ENCODE results near the gene POLRMT.
"Not testable (repeated sequence)": the region's sequence is repeated elsewhere in the genome, so short reads cannot be mapped to it uniquely, and the experiment has no call there.

The POLRMT gene

DNA sequence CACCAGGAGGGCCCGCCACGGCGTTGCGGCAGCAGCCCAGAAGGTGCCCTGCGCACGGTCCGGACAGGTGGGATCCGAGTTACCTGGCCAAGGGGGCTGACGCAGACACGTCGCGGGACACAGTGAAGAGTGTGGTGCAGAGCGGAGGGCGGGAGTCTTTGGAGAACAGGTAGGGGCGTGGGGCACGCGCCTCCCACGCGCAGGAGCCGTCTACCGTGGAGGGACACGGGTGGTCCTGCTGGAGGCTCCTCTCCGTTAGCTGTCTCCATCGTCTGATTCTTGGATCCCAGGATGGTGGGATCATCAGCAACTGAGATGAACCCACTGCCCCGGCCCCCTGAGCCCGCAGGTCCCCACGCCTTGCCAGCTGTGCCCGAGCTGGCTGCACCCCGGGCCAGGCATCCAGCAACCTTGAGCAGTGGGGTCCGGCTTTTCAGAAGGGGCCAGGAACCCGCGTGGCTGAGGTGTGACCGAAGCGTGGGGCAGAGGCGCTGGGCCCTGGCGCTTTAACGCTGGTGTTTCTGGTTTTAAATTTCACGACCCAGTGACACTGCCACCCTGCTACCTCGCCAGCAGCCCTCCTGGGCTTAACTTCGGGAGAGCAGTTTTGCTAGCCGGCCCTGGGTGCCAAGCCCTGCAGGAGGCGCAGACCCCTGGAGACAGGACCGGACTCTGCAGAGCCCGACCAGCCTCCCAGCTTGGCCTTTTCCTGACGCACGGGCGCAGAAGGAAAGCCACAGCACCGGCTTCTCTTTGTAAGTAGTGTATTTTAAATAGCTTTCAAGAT, 13.6 kb upstream of the POLRMT start:
- DNase-seq, result no peak

DNA sequence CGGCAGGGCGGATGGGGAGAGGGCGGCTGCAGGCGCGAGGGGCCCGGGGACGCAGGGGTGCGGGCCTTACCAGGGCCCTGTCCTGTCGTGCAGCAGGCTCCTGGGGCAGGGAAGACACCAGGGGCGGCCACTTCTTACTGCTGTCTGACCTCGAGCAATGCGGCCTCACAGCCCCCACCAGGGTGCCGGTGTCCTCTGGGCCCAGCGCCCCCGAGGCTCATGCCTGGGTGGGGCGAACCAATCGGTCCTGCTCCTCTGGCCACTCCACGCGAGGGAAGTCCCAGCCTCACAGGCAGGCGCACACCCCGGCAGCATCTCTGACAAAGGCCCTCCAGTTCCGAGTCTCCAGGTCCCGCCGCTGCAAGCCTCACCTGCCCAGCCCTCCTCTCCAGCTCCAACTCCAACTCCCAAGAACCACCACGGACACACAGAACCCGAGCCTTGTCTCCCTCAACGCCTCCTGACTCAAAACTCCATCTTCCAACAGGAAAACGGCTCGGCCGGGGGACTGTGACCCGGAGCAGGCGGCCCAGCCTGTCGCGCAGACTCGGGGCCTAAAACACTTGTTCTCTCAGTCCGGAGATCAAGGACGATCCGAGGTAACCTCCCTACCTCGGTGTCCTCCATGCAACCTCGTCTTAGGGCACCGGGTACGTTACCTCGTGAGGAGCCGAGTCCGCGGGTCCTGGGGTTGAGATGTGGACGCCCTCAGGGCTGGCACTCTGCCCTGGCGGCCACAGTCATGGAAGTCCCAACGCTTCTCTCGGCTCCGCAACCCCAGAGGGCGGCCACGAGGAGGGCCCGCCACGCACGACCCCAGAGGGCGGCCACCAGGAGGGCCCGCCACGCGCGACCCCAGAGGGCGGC, 12.8 kb upstream of the POLRMT start:
- DNase-seq, result no peak

DNA sequence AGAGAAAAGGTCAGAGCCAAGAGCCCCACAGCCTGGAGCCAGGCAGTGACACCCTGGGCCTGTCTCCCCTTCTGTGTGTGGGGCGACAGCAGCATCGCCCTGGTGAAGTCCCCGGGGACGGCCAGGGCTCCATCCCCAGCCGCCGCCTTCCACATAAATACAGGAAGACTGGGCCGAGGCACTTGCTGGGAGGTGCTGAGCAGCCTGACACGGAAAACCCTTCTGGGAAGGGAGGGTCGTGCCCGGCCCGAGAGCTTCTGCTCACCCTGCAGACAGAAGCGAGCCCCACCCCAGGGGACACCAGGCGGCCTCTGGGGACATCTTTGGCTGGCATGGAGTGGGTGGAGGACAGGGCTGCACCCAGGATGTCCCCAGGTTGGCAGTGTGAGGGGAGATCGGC, 11.5 kb upstream of the POLRMT start:
- DNase-seq, result no peak

DNA sequence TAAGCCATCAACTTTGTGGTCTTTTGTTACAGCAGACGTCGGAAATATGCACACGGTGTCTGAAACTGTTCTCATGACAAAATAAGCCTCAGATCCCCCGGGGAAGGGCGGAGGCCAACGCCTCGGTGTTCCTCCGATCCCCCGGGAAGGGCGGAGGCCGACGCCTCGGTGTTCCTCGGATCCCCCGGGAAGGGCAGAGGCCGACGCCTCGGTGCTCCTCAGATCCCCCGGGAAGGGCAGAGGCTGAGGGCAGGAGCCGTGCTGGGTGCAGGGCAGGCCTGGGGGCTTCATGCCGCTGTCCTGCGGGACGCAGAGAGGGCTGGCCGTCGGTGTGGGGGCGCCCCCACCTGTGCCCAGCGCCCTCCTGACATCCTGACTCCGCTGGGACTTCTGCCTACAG, 11.0 kb upstream of the POLRMT start:
- no peak for DNase-seq

DNA sequence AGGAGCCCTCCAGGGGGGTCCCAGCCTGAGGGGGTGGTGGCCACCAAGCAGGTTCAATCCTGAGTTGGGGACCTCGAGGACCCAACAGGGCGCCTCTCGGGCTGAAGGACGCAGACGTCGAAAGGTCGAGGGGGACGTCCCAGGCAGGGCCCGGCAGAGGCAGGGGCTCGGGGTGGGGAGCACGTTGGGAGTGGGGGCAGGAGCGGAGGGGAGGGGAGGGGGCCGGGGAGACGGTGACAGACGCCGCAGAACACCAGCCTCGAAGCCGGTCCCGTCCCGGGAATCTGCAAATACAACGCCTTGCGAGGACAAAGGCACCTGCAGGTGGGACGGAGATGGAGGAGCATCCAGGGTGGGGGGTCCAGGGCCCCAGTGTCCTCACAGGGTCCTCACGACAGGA, 10.4 kb upstream of the POLRMT start:
- DNase-seq, result no peak

DNA sequence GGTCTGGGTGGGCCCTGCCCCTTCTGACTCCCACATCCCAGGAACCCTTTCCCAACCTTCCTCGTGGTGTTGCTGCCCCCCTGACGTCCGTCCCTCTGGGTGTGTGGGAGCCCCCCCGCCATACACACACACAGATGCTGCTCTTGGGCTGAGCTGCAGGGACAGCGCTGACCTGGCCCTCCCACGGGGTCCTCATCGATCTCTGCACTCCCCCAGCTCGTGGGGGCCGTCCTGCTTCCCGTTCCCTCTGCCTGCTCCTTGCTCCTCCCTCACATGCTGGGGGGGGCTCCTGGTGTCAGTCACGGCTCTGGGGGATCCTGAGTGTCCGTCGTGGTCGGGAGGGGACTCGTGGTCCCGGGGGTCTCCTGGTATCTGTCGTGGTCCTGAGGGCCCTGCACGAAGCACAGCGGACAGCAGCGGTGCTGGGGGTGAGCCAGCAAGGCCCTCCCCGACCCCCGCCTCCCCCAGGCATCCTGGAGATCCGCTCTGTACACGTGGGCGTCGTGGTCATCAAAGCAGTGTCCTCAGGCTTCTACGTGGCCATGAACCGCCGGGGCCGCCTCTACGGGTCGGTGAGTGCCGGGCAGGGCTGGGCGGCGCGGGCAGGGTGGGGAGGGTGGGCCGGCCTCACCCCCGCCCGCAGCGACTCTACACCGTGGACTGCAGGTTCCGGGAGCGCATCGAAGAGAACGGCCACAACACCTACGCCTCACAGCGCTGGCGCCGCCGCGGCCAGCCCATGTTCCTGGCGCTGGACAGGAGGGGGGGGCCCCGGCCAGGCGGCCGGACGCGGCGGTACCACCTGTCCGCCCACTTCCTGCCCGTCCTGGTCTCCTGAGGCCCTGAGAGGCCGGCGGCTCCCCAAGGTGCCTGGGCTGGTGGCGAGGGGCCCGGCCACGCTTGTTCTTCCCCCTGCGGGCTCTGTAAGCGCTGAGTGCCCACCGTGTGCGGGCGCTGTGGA, 9.7 kb upstream of the POLRMT start:
- DNase-seq, result no peak

DNA sequence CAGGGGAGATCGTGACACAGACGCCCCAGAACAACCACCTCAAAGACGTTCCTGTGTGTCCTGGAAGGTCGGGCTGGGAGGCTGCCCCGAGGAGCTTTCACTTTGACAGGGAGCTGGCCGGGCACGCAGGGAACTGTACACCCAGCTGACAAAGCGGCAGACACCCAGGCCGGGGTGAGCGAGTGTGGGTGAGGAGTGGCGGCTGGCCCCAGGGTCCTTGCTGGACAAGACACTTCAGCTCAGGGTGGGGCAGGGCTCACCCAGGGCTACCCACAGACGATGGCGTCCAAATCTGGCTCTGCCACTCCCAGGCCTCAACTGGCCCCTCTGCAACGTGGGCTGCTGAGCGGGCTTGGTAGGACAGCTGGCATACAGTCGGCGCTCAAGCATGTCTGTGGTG, 8.4 kb upstream of the POLRMT start:
- no peak for DNase-seq

DNA sequence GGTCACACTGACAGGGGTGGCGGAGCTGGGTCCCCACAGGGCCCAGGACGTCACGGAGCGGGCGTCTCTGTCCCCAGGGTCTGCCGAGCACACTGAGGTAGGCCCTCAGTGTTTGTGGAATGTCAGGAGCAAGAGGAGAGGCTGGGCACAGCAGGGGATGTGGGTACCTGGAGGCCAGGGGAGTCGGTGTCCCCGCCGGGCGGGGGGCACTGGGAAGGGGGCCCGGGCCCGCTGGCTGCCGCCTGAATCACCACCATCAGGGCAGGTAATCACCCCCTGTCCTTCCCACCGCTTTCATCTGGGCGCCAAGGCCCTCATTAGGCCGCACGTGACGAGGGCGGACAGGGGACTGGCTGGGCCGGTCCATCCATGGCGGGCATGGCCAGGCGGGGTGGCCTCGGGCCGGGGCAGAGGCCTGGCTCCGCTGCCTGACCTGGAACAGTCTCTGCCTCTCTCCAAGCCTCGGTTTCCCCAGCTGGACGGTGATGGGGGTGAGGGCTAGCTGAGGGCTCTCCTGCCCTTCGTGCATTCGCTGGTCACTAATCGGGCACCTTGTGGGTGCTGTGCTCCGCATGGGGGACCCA, 7.4 kb upstream of the POLRMT start:
- no peak for DNase-seq

DNA sequence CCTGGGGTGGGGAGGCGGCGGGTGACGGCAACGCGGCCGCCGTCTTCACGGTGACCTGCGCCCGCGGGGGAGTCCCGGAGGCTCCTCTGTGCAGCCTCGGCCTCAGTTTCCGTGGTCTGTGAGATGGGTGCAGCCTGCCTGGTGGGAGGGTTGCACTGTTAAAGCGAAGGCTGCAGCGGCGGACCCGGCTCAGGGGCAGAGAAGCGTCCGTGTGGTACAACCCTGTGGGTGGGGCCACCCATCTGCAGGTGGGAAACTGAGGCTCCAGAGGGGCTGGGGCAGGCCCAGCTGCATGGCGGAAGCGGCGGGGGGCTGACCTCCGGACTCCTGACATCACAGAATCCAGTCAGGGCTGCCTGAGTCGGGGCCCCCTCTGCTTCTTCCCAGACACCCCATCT, 6.8 kb upstream of the POLRMT start:
- DNase-seq, result no peak

DNA sequence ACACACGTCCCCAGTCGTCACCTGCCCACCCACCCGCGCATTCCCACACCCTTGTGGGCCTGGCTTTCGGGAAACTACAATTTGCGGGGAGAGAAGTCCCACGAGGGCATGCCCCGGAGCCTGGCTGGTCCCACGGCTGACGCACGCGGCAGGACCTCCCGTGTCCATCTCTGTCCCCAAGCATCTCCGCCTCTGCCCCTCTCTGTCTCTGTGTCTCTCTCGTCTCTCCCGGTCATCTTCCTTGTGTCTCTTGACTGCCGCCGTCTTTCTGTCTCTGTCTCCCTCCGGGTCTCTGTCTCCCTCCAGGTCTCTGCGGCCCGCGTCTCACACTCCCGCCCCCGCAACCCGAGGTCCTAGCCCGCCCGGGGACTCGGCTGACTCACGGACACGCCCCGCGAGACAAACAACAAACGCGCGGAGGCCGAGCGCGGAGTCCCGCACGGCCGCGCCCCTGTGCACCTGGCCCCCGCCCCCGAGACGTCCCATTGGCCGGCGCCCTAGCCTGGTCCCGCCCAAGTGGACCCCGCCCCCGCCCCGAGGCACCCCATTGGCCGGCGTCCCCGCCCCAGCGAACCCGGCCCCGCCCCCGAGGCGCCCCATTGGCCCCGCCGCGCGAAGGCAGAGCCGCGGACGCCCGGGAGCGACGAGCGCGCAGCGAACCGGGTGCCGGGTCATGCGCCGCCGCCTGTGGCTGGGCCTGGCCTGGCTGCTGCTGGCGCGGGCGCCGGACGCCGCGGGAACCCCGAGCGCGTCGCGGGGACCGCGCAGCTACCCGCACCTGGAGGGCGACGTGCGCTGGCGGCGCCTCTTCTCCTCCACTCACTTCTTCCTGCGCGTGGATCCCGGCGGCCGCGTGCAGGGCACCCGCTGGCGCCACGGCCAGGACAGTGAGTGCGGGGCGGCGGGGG, 6.2 kb upstream of the POLRMT start, which contains the start of gene FGF22:
FGF22 (plus strand) TSS at position 627 of the 908 bp plus-strand sequence; CDS start at position 674, 47 bp downstream.
- peak; percentile 98 for DNase-seq

DNA sequence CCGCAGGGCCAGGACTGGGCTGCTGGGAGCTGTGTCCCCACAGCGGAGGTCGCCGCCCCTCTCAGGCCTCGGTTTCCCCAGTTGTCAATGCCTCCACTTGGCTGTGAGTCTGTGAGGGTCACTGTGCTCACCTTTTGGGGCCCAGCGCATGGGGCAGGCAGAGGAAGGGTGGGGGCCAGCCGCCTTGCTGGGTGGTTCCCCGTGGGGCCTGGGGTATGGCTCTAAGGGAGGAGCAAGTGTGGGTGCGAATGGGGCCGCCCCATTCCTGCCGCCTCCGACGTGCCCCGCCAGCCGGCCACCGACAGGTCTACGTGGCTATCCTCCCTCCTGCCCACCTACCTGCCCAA, 5.5 kb upstream of the POLRMT start:
- no peak for DNase-seq

DNA sequence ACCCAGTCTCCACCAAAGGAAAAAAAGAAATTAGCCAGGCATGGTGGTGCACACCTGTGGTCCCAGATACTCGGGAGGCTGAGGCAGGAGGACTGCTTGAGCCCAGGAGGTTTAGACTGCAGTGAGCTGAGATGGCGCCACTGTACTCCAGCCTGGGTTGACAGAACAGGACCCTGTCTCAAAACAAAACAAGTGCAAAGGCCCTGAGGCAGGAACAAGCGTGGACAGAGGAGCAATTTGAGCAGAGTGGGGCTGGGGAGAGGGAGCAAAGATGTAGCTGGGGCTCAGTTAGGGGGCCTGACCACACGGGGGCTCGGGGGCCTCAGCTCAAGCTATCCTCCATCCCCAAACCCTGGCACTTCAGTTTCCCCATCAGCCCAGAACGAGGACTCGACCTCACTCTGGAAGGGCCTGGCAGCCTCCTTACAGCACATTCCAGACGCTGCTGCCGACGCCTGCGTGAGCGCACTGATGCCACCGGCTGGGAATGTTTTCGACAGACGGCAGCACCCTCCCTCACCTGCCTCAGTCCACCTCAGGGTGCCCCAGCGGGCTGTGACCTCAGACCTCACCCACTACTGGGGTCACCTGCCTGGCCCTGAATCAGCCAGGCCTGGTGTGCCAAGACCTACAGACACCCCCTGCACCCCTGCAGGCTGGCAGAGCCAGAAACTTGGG, 1.8 kb upstream of the POLRMT start:
- no peak for DNase-seq

DNA sequence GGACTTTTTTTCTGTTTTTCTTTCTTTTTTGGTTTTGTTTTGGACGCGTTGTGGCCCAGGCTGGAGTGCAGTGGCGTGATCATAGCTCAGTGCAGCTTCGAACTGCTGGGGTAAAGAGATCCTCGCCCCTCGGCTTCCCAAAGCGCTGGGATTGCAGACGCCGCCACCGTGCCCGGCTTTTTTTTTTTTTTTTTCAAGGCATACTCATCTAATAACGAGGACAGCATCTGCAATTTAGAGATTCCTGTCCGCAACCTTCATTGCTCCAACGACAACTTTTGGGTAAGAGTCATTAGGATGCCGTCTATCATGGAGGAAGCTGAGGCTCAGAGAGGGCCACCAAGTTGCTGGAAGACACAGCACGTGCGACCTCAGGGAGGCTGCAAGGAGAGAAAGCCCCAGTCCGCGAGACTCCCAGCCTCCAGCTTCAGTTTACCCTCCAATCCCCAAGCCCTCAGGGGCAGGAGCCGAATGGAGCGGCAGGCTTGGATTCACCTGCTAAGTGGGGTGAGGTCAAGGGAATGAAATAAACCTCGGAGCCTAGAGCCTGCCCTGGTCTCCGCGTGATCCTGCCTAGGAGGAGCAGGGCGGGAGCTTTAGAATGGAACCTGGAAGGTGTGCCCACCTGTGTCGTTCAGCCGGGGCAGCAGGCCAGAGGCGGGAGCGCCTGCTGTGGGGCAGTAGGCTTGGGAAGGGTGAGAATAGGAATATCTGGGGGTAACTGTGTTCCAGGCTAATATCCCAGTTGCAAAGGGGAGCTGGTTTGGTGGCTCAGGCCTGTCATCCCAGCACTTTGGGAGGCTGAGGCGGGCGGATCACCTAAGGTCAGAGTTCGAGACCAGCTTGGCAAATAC, 676 bp upstream of the POLRMT start:
- DNase-seq, result no peak

DNA sequence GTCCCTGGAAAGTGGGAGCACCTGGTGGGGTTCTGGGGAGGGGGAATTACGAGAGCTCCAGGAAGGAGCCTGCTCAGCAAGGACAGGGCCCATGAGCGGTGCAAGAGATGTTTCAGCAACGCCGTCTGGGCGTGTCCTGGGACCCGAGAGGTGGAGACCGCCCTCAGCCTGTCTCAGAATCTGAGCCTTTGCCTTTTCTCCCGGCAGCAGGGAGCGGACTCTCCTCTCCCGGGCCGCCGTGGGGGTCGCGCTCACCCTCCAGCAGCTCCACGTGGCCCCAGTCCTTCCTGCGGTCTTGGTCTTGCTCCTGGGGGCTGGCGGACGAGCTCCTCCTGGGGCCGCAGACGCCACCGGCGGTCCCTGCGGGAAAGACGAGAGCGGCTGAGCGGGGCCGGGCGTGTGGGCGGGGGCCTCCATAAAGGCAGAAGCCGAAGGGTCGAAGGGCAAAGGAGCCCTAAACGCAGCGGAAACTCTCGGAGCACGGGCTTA, 714 bp downstream of the POLRMT start:
- DNase-seq, result peak; percentile 79

DNA sequence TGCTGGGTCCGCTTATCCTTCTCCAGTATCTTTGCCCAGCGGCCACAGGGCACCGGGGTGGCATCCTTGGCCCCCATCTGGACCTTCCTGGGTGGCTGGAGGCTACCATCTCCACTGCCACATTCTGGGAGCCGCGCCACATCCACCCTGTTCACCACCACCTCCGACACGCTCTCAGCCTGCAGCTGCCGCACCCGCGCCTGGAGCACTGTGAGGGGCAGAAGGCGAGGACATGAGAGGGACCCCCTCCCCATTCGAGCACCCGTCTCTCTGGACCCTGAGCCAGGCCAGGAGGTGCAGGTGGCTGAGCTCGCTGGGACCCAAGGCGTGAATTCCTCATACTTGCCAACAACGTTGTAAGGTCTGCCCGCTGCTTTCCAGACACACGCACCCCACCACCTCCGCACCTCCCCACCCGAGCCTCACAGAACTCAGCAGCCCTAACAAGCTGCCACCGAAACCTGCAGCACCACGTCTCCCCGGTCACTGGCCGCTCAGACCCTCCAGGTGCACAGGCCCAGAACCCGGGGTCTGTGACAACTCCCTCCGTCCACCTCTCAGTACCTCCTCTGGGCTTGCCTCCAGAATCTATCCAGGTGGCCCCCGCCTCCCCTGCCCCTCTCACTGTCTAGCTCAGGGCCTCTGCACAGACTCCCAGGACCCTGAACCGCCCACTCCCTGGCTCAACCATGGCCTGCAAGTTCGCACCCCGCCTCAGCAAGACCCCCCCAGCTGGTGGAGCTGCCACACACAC, 3.2 kb downstream of the POLRMT start:
- no peak for DNase-seq

DNA sequence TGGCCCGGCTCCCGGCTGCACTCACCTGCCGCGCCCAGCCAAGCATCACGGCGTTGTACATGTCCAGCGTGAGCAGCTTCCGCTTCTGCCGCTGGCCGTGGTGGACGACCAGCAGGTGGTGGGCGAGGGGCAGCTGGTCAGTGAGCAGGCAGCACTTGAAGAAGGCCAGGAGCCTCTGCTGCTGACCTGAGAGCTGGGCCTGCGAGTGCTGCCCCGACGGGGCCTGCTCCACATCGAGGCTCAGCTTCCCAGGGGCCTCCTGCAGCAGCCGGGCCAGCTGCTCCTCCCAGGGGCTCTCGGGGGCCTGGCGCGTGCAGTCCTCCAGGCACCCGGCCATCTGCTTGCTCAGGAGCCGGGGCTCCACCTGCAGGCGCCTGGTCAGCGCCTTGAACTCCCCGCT, 3.8 kb downstream of the POLRMT start:
- not testable (repeated sequence) for DNase-seq

DNA sequence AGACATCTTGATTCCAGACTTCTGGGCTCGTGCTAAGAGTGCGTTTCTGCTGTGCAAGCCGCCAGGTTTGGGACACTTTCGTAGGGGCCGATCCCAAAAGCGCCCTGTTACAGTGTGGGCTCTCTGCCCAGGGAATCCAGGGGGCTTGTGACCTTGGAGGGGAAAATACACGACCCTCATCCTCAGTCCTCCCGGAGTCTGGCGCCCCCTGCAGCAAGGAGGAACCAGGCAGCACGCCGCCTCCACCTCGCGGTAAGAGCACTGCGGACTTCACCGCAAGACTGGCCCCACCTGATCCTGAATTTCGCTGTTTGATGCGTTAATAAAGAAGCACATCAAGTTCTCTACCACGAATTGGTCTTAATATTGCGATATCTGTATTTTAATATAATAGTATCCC, 5.2 kb downstream of the POLRMT start:
- no peak for DNase-seq

DNA sequence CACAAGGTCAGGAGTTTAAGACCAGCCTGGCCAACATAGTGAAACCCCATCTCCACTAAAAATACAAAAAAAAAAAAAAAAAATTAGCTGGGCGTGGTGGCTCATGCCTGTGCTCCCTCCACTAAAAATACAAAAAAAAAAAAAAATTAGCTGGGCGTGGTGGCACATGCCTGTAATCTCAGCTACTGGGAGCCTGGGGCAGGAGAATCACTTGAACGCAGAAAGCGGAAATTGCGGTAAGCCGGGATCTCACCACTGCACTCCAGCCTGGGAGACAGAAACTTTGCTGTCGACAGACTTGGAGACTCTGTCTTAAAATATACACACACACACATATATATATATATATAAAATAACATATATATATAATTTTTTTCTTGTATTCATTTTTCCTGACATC, 6.8 kb downstream of the POLRMT start:
- not testable (repeated sequence) for DNase-seq

DNA sequence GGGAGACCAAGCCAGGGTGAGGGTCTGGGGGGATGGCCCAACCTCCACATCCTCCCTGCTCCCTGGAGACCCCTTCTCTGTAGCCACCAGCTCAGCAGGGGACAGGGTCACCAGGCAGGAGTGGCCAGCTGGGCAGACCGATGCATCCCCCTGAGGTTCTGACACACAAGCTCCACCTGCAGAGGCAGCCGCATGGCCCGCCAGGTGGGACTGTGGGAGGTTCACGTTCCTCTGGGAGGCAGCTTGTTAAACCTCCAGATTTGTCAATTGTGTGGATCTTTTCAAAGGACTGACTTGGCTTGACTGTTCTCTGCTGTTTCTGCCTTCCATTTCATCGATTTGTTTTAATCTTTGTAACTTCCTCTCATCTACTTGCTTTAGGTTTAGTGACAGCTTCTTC, 8.1 kb downstream of the POLRMT start:
- DNase-seq, result no peak

All from activated T-cell treated with anti-CD3 and anti-CD28 coated beads, Interleukin-2, amount 50 U/mL, for 48 hours (primary cell).